Endodermal cell (in vitro differentiated cells): ENCODE data around the gene CPNE5. TPM values are rescaled to one million over a fixed set of nuclear protein-coding genes. Genes with fewer than 3 reads are reported as not detected.

ENCODE experiments used
- DNase-seq: peaks from one replicate; pipeline ENCODE4 v3.0.0-alpha.2; 2017
- H3K27ac ChIP-seq: 2 replicates; pipeline ENCODE4 v1.5.1; 2013; ENCODE audit warnings: mild to moderate bottlenecking, low read depth, low read length, moderate library complexity
- H3K27me3 ChIP-seq: 2 replicates; pipeline ENCODE4 v1.6.1; 2013; ENCODE audit warnings: mild to moderate bottlenecking, low read length, moderate library complexity; ENCODE audit not compliant: insufficient read depth, control insufficient read depth, poor library complexity, severe bottlenecking
- H3K36me3 ChIP-seq: 2 replicates; pipeline ENCODE4 v1.7.0; 2013; ENCODE audit warnings: mild to moderate bottlenecking, low read length, moderate library complexity; ENCODE audit not compliant: control insufficient read depth, insufficient read depth
- H3K4me1 ChIP-seq: one replicate; pipeline ENCODE4 v1.7.0; 2013; ENCODE audit warnings: low read length; ENCODE audit not compliant: control insufficient read depth, insufficient read depth
- H3K4me3 ChIP-seq: 2 replicates; pipeline ENCODE4 v1.5.1; 2013; ENCODE audit warnings: mild to moderate bottlenecking, low read length, moderate library complexity
- H3K9ac ChIP-seq: 2 replicates; pipeline ENCODE4 v1.6.1; 2013; ENCODE audit warnings: mild to moderate bottlenecking, low read length, moderate library complexity; ENCODE audit not compliant: poor library complexity, severe bottlenecking; ENCODE audit errors: extremely low read depth
- H3K9me3 ChIP-seq: 2 replicates; pipeline ENCODE4 v1.6.1; 2013; ENCODE audit warnings: mild to moderate bottlenecking, low read length, moderate library complexity; ENCODE audit not compliant: control insufficient read depth
- H3K27ac Mint-ChIP-seq: 2 replicates; pipeline ENCODE4 v1.8.0; 2020; ENCODE audit warnings: mixed read lengths
- H3K27me3 Mint-ChIP-seq: 2 replicates; pipeline ENCODE4 v1.8.0; 2021; ENCODE audit warnings: mild to moderate bottlenecking, mixed read lengths; ENCODE audit not compliant: insufficient read depth
- H3K36me3 Mint-ChIP-seq: 2 replicates; pipeline ENCODE4 v1.8.0; 2020; ENCODE audit warnings: low read depth, mixed read lengths
- H3K4me1 Mint-ChIP-seq: 2 replicates; pipeline ENCODE4 v1.8.0; 2020; ENCODE audit warnings: mixed read lengths
- H3K4me3 Mint-ChIP-seq: 2 replicates; pipeline ENCODE4 v1.8.0; 2020; ENCODE audit warnings: mild to moderate bottlenecking, moderate library complexity, mixed read lengths
- H3K9me3 Mint-ChIP-seq: 2 replicates; pipeline ENCODE4 v1.8.0; 2020; ENCODE audit warnings: mild to moderate bottlenecking, mixed read lengths
- CTCF ChIP-seq: fragments of 200-600 bp; sonication (generic); conservative IDR thresholded peaks from 2 replicates; pipeline ENCODE4 v1.5.0; 2021; ENCODE audit warnings: antibody characterized with exemption, mild to moderate bottlenecking
- WGBS, 2 experiments: methylation state at CpG; one replicate each; pipeline versions ENCODE4 v1.1.5 to v1.1.7; 2013; ENCODE audit warnings: missing lambda C conversion rate in 2 of 2, mixed read lengths in 1 of 2; ENCODE audit not compliant: insufficient coverage in 1 of 2, insufficient read length in 1 of 2; 5-methylcytosine and 5-hydroxymethylcytosine counted together
- total RNA-seq, 2 donors: library from RNA; stranded (reverse); fragmentation: NEBNext Ultra II Directional in 1 of 2; extraction: Animal tissue kit (Norgen Biotek cat#: 25700) in 1 of 2; gene quantifications; 2 replicates in 1 of 2; 3 replicates in 1 of 2; pipeline ENCODE4 v1.2.1, GENCODE V29; 2021

CPNE5 gene
- total RNA-seq, 2 donors from 2014 or later: 0.26 to 0.42 TPM

GRCh38 chr6:36698871-36699271 lies 140.4 kb downstream of the CPNE5 start:
- H3K36me3 Mint-ChIP-seq: no peaks in the 10 kb centered on the region
- Histone ChIP-seq H3K27ac (no peak overlapping the region), H3K9ac (no peak overlapping the region), H3K36me3 (no peaks in the 10 kb centered on the region), H3K4me3 (no peak overlapping the region), H3K27me3 (no peaks in the 10 kb centered on the region), H3K9me3 (no peaks in the 10 kb centered on the region), H3K4me1 (peaks cover 6% of the 10 kb centered on the region)
- H3K4me1 Mint-ChIP-seq: peaks cover 5% of the 10 kb centered on the region
- H3K4me3 Mint-ChIP-seq: no peak overlapping the region
- no peak for TF ChIP-seq CTCF
- WGBS, 2 experiments: 87 to 90% methylated on average over 5 to 8 of the region's 8 CpGs
- H3K27me3 Mint-ChIP-seq: peaks cover 12% of the 10 kb centered on the region
- no peaks in the 10 kb centered on the region for H3K9me3 Mint-ChIP-seq
- peak; percentile 18 for DNase-seq
- no peak overlapping the region for H3K27ac Mint-ChIP-seq

GRCh38 chr6:36698196-36698595 lies 141.0 kb downstream of the CPNE5 start:
- H3K4me1 Mint-ChIP-seq: peaks cover 5% of the 10 kb centered on the region
- TF ChIP-seq CTCF: no peak
- WGBS, 2 experiments: 85 to 93% methylated on average over 4 to 6 of the region's 6 CpGs
- H3K27me3 ChIP-seq: no peaks in the 10 kb centered on the region
- no peak overlapping the region for H3K4me3 ChIP-seq
- no peak overlapping the region for H3K27ac Mint-ChIP-seq
- no peak overlapping the region for H3K4me3 Mint-ChIP-seq
- no peaks in the 10 kb centered on the region for H3K36me3 Mint-ChIP-seq
- H3K9me3 ChIP-seq: no peaks in the 10 kb centered on the region
- no peak overlapping the region for H3K27ac ChIP-seq
- peak; percentile 14 for DNase-seq
- H3K27me3 Mint-ChIP-seq: peaks cover 8% of the 10 kb centered on the region
- H3K36me3 ChIP-seq: no peaks in the 10 kb centered on the region
- H3K9me3 Mint-ChIP-seq: no peaks in the 10 kb centered on the region
- peaks cover 6% of the 10 kb centered on the region for H3K4me1 ChIP-seq
- H3K9ac ChIP-seq: no peak overlapping the region

GRCh38 chr6:36697481-36697903 lies 141.8 kb downstream of the CPNE5 start, which contains the start of gene RAB44:
Gene RAB44, plus strand, starts transcription at chr6:36697826. Its CDS starts 6,410 bp downstream, at chr6:36704236.
- 89 to 93% methylated on average over 7 of the region's 7 CpGs for WGBS, 2 experiments
- H3K36me3 Mint-ChIP-seq: no peaks in the 10 kb centered on the region
- Histone ChIP-seq H3K9me3 (no peaks in the 10 kb centered on the region), H3K4me1 (no peaks in the 10 kb centered on the region), H3K27me3 (no peaks in the 10 kb centered on the region), H3K9ac (no peak within 1 kb of the TSS), H3K27ac (no peak within 1 kb of the TSS), H3K4me3 (no peak within 1 kb of the TSS), H3K36me3 (no peaks in the 10 kb centered on the region)
- peak; percentile 36 for DNase-seq
- peaks cover under 1% of the 10 kb centered on the region for H3K4me1 Mint-ChIP-seq
- H3K27me3 Mint-ChIP-seq: peaks cover 8% of the 10 kb centered on the region
- H3K27ac Mint-ChIP-seq: no peak within 1 kb of the TSS
- no peaks in the 10 kb centered on the region for H3K9me3 Mint-ChIP-seq
- no peak for TF ChIP-seq CTCF
- no peak within 1 kb of the TSS for H3K4me3 Mint-ChIP-seq
